K562 (cell line): ENCODE measurements around the gene MACROD2. TPM values are rescaled to one million over a fixed set of nuclear protein-coding genes. Genes with fewer than 3 reads are reported as not detected.

Source experiments
- ATAC-seq: fragments of 200-7000 bp; cut with Tn5 transposase; 3 replicates; pipeline ENCODE4 v1.9.1; 2020; ENCODE audit warnings: moderate library complexity
- BruUV-seq: library from RNA; stranded (reverse); fragments of 400-500 nt; replicated peaks from 2 replicates; lab custom pipeline; 2021; lab: Mats Ljungman, UMichigan
- CTCF ChIA-PET: fragments of 300-600 bp; formaldehyde crosslinking; extraction: SDS; loops from one replicate; lab custom pipeline; 2021; ENCODE audit warnings: low intra/inter-chr PET ratio; lab: Yijun Ruan, JAX
- POLR2A ChIA-PET: fragments of 300-600, 350-650 bp; sonication (Branson Sonifier 250); formaldehyde crosslinking; extraction: SDS; loops from one replicate; lab custom pipeline; 2021; ENCODE audit warnings: antibody characterized with exemption, inconsistent platforms; lab: Yijun Ruan, JAX
- DNase-seq, 4 experiments: peaks; one replicate each; pipeline versions ENCODE4 v3.0.0 to v3.0.0-alpha.2; 2011 to 2018; ENCODE audit warnings: low spot score in 3 of 4, mixed read lengths in 3 of 4; ENCODE audit errors: extremely low read depth in 1 of 4
- FAIRE-seq: peaks from 2 replicates; lab custom pipeline; 2011; peaks lifted over from hg19 to GRCh38; lab: Jason Lieb, UNC
- H2AFZ ChIP-seq: 2 replicates; pipeline ENCODE4 v1.6.0; 2011; ENCODE audit warnings: low read depth, low read length, control low read depth, inconsistent platforms
- H3K27ac ChIP-seq: fragments of 200-600 bp; 3 replicates; pipeline ENCODE4 v1.8.0; 2011; ENCODE audit warnings: low read depth, mild to moderate bottlenecking, control low read depth, inconsistent platforms, low read length, moderate library complexity, mixed read lengths; ENCODE audit errors: extremely low read depth
- H3K27me3 ChIP-seq, 2 experiments: fragments of 300-600 bp in 1 of 2; 2 replicates in 1 of 2; 3 replicates in 1 of 2; pipeline versions ENCODE4 v1.6.0 to v1.8.0; 2011; ENCODE audit warnings: inconsistent platforms in 2 of 2, low read length in 2 of 2, mild to moderate bottlenecking in 1 of 2, mixed read lengths in 1 of 2, moderate library complexity in 1 of 2; ENCODE audit not compliant: control insufficient read depth in 2 of 2, insufficient read depth in 2 of 2
- H3K36me3 ChIP-seq: fragments of 300-600 bp; 3 replicates; pipeline ENCODE4 v1.8.0; 2011; ENCODE audit warnings: mild to moderate bottlenecking, low read length, inconsistent platforms; ENCODE audit not compliant: control insufficient read depth, insufficient read depth
- H3K4me1 ChIP-seq, 2 experiments: fragments of 200-600 bp in 1 of 2; replicated peaks in 1 of 2; 2 replicates in 1 of 2; 3 replicates in 1 of 2; pipeline versions ENCODE4 v1.5.1 to v1.8.0; 2011; ENCODE audit warnings: inconsistent platforms in 2 of 2, low read length in 2 of 2, mild to moderate bottlenecking in 1 of 2, mixed read lengths in 1 of 2, moderate library complexity in 1 of 2; ENCODE audit not compliant: control insufficient read depth in 2 of 2, insufficient read depth in 2 of 2
- H3K4me2 ChIP-seq: 2 replicates; pipeline ENCODE4 v1.6.1; 2011; ENCODE audit warnings: low read length, control low read depth, inconsistent platforms, mixed read lengths; ENCODE audit not compliant: insufficient read depth
- H3K4me3 ChIP-seq: fragments of 200-600 bp; sonication (generic), shearing (Covaris generic); 2 replicates; pipeline ENCODE4 v1.5.1; 2016; ENCODE audit warnings: control low read depth, inconsistent platforms
- H3K79me2 ChIP-seq: fragments of 200-600 bp; 3 replicates; pipeline ENCODE4 v1.8.0; 2011; ENCODE audit warnings: low read length, inconsistent platforms; ENCODE audit not compliant: control insufficient read depth, insufficient read depth
- H3K9ac ChIP-seq, 2 experiments: 2 replicates each; pipeline versions ENCODE4 v1.6.0 to v1.6.1; 2011; ENCODE audit warnings: low read depth in 2 of 2, low read length in 2 of 2, control low read depth in 1 of 2, inconsistent platforms in 1 of 2, mild to moderate bottlenecking in 1 of 2, mixed read lengths in 1 of 2; ENCODE audit not compliant: insufficient read depth in 1 of 2
- H3K9me1 ChIP-seq: one replicate; pipeline ENCODE4 v1.6.0; 2011; ENCODE audit warnings: inconsistent platforms, mild to moderate bottlenecking, low read length, moderate library complexity; ENCODE audit not compliant: control insufficient read depth, insufficient read depth
- H3K9me3 ChIP-seq: replicated peaks from 2 replicates; pipeline ENCODE4 v1.5.1; 2011; ENCODE audit warnings: low read depth, low read length, inconsistent platforms; ENCODE audit not compliant: control insufficient read depth, insufficient read depth
- H4K20me1 ChIP-seq: replicated peaks from 2 replicates; pipeline ENCODE4 v1.6.1; 2011; ENCODE audit warnings: low read length, inconsistent platforms, mixed read lengths; ENCODE audit not compliant: control insufficient read depth, insufficient read depth
- ADNP ChIP-seq: fragments of 200-800 bp; sonication (Bioruptor generic); IDR thresholded peaks from 2 replicates; pipeline ENCODE4 v1.6.1; 2016; ENCODE audit warnings: missing genetic modification characterization, missing compliant biosample characterization
- GATA2 ChIP-seq: sonication (generic); formaldehyde crosslinking; IDR thresholded peaks from 2 replicates; pipeline ENCODE4 v1.4.0; 2020; ENCODE audit warnings: mild to moderate bottlenecking, missing genetic modification reagents
- MYNN ChIP-seq, 2 experiments: sonication (generic); formaldehyde crosslinking in 1 of 2; IDR thresholded peaks; 2 replicates each; pipeline versions ENCODE4 v1.5.0 to v1.6.1; 2016 to 2020; ENCODE audit warnings: antibody characterized with exemption in 1 of 2, missing genetic modification reagents in 1 of 2
- TBL1XR1 ChIP-seq, 2 experiments: IDR thresholded peaks; 2 replicates each; pipeline ENCODE4 v1.6.1; 2012; ENCODE audit warnings: improper control_type of control experiment in 2 of 2, low read length in 2 of 2, mild to moderate bottlenecking in 1 of 2
- TFAP4 ChIP-seq: sonication (generic); formaldehyde crosslinking; IDR thresholded peaks from 2 replicates; pipeline ENCODE4 v1.8.0; 2022; ENCODE audit warnings: missing genetic modification reagents, mild to moderate bottlenecking, moderate library complexity, borderline replicate concordance
- TSC22D4 ChIP-seq: fragments of 450-650 bp; IDR thresholded peaks from 2 replicates; pipeline ENCODE4 v1.6.1; 2016; ENCODE audit warnings: missing genetic modification characterization, missing biosample characterization, control low read depth
- WGBS: fragments of 100-300 bp; shearing (Covaris generic); methylation state at CpG from one replicate; pipeline ENCODE4 v1.1.6; 2016; ENCODE audit warnings: low coverage, mixed read lengths; ENCODE audit not compliant: insufficient coverage; ENCODE audit errors: missing lambda C conversion rate; 5-methylcytosine and 5-hydroxymethylcytosine counted together
- in situ Hi-C: fragments of 300-500 bp; cut with MboI; formaldehyde crosslinking; loops from 4 replicates; pipeline ENCODE4 v1.15.0; 2018; ENCODE audit warnings: inconsistent platforms, mixed read lengths
- intact Hi-C: fragments of 100-400 bp; cut with micrococcal nuclease; formaldehyde crosslinking; loops from 2 replicates; pipeline ENCODE4 v1.14.2; 2022
- polyA plus RNA-seq, 8 experiments: library from polyadenylated mRNA; depleted of rRNA in 4 of 8; stranded (reverse) in 5 of 8; unstranded in 3 of 8; fragments of >200 nt; fragmentation: Nextera tagmentation in 2 of 8; fragmentation: Illumina TruSeq in 1 of 8; extraction: Ambion mirVana in 2 of 8; extraction: Trizol in 1 of 8; gene quantifications; 2 replicates each; pipeline versions ENCODE4 v1.2.1 to v1.2.3, GENCODE V29; 2011 to 2014; ENCODE audit warnings: inconsistent platforms in 1 of 8, missing spikeins in 1 of 8
- total RNA-seq, 7 experiments: library from RNA; depleted of rRNA in 6 of 7; stranded (reverse); fragments of >200 nt in 6 of 7; fragmentation: Illumina TruSeq in 2 of 7; extraction: Trizol in 2 of 7; gene quantifications; 2 replicates each; pipeline versions ENCODE4 v1.2.1 to v1.2.3, GENCODE V29; 2011 to 2021; ENCODE audit warnings: low replicate concordance in 1 of 7
- TF ChIP-seq, protein P1 (sequence below): fragments of 450-650 bp; formaldehyde crosslinking; IDR thresholded peaks from 2 replicates; pipeline ENCODE4 v1.4.0; 2020; ENCODE audit warnings: mild to moderate bottlenecking, moderate library complexity
- TF ChIP-seq, protein P2 (sequence below): fragments of 450-650 bp; IDR thresholded peaks from 2 replicates; pipeline ENCODE4 v1.7.1; 2018; ENCODE audit warnings: mild to moderate bottlenecking, low read depth; ENCODE audit not compliant: partially characterized antibody
- TF ChIP-seq, protein P3 (sequence below): fragments of 250-450 bp; sonication (Bioruptor Pico); IDR thresholded peaks from 2 replicates; pipeline ENCODE4 v1.5.0; 2022; ENCODE audit warnings: mild to moderate bottlenecking

The MACROD2 gene
- total and polyA plus RNA-seq, 9 of the 15 experiments (the other 6 are each of a cell fraction or from before 2014, with no cell fraction given), result not detected

DNA sequence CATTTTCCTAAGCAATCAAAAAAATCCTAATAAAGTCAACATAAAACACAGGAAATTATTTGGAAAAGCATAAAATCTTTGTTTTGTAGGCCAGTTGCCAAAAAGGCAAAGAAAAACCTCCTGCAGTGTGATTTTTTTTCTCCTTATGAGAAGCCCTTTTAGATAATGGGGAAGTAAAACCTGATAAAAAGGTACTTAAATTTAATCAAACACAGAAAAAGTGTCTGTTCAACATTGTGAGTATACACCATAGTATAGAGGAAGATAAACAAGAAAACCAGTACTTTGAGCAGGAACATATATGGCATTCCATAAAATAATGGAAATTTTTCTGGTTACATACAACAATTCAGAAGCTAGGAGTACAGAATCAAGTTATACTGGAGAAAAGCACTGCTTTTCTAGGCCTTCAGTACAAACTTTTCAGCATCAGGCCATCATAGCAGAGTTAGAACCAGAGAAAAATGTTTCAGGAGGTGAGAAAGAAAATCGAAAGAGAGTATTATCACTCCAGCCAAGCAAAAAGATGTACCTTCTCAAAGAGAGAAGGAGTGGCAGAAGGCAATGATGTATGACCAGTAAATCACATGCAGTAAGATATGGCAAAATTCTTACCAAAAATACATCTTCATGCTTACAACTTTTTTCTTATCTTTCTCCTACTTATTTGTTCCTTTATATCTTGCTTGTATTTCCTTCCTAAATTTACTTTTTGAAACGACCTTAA, 2083.0 kb downstream of the MACROD2 start (continued):
- no peak for TF ChIP-seq TSC22D4
- TF ChIP-seq, all 486 proteins: peak for 0

- Histone ChIP-seq H3K4me3 (no peak overlapping the region), H3K27me3 (no peaks in the 10 kb centered on the region), H3K4me1 (no peaks in the 10 kb centered on the region), H3K79me2 (no peaks in the 10 kb centered on the region), H3K9me3 (no peaks in the 10 kb centered on the region), H3K4me2 (no peak overlapping the region), H2AFZ (no peak overlapping the region), H3K36me3 (no peaks in the 10 kb centered on the region), H3K9me1 (no peaks in the 10 kb centered on the region), H3K27ac (no peak overlapping the region), H4K20me1 (no peaks in the 10 kb centered on the region), H3K9ac (no peak overlapping the region)
- DNase-seq (no peak), FAIRE-seq (no peak), ATAC-seq (no peak)
- ChIA-PET POLR2A (no interaction called here), CTCF (no interaction called here)
- BruUV-seq, result no TSS peak
- in situ Hi-C loops (no loop called here), intact Hi-C loops (no loop called here)
- 0% methylated on average over 1 of the region's 1 CpG for WGBS
- TF ChIP-seq, protein P1, sequence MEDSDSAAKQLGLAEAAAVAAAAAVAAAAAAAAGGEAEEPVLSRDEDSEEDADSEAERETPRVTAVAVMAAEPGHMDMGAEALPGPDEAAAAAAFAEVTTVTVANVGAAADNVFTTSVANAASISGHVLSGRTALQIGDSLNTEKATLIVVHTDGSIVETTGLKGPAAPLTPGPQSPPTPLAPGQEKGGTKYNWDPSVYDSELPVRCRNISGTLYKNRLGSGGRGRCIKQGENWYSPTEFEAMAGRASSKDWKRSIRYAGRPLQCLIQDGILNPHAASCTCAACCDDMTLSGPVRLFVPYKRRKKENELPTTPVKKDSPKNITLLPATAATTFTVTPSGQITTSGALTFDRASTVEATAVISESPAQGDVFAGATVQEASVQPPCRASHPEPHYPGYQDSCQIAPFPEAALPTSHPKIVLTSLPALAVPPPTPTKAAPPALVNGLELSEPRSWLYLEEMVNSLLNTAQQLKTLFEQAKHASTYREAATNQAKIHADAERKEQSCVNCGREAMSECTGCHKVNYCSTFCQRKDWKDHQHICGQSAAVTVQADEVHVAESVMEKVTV (CRISPR knock-in tag), result no peak
- TF ChIP-seq, protein P2, sequence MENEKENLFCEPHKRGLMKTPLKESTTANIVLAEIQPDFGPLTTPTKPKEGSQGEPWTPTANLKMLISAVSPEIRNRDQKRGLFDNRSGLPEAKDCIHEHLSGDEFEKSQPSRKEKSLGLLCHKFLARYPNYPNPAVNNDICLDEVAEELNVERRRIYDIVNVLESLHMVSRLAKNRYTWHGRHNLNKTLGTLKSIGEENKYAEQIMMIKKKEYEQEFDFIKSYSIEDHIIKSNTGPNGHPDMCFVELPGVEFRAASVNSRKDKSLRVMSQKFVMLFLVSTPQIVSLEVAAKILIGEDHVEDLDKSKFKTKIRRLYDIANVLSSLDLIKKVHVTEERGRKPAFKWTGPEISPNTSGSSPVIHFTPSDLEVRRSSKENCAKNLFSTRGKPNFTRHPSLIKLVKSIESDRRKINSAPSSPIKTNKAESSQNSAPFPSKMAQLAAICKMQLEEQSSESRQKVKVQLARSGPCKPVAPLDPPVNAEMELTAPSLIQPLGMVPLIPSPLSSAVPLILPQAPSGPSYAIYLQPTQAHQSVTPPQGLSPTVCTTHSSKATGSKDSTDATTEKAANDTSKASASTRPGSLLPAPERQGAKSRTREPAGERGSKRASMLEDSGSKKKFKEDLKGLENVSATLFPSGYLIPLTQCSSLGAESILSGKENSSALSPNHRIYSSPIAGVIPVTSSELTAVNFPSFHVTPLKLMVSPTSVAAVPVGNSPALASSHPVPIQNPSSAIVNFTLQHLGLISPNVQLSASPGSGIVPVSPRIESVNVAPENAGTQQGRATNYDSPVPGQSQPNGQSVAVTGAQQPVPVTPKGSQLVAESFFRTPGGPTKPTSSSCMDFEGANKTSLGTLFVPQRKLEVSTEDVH, result no peak
- TF ChIP-seq GATA2 (no peak), MYNN (IDR thresholded peaks at IDR 0.05) (no peak), MYNN (CRISPR knock-in tag; IDR thresholded peaks at IDR 0.05) (no peak), TBL1XR1 (IDR thresholded peaks at IDR 0.05; ENCODE audit: low read length in 2 of 2) (no peak), ADNP (tag) (no peak), TFAP4 (CRISPR knock-in tag) (no peak)
- TF ChIP-seq, protein P3, sequence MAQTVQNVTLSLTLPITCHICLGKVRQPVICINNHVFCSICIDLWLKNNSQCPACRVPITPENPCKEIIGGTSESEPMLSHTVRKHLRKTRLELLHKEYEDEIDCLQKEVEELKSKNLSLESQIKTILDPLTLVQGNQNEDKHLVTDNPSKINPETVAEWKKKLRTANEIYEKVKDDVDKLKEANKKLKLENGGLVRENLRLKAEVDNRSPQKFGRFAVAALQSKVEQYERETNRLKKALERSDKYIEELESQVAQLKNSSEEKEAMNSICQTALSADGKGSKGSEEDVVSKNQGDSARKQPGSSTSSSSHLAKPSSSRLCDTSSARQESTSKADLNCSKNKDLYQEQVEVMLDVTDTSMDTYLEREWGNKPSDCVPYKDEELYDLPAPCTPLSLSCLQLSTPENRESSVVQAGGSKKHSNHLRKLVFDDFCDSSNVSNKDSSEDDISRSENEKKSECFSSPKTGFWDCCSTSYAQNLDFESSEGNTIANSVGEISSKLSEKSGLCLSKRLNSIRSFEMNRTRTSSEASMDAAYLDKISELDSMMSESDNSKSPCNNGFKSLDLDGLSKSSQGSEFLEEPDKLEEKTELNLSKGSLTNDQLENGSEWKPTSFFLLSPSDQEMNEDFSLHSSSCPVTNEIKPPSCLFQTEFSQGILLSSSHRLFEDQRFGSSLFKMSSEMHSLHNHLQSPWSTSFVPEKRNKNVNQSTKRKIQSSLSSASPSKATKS (CRISPR knock-in tag), result no peak
These were observed 2086.1 kb downstream of the MACROD2 start for GRCh38 chr20:16081421-16081820.
